NT2/D1 (cell line): ENCODE results near the gene C16orf54.
"Not testable (repeated sequence)": the region's sequence is repeated elsewhere in the genome, so short reads cannot be mapped to it uniquely, and the experiment has no call there.

ENCODE experiments used
- YY1 ChIP-seq: IDR thresholded peaks from 2 replicates; pipeline ENCODE4 v1.6.1; 2011; ENCODE audit not compliant: insufficient read length, insufficient read depth
- ZNF274 ChIP-seq: IDR thresholded peaks from 2 replicates; pipeline ENCODE4 v1.6.1; 2011; ENCODE audit warnings: mild to moderate bottlenecking, low read depth, low read length

DNA sequence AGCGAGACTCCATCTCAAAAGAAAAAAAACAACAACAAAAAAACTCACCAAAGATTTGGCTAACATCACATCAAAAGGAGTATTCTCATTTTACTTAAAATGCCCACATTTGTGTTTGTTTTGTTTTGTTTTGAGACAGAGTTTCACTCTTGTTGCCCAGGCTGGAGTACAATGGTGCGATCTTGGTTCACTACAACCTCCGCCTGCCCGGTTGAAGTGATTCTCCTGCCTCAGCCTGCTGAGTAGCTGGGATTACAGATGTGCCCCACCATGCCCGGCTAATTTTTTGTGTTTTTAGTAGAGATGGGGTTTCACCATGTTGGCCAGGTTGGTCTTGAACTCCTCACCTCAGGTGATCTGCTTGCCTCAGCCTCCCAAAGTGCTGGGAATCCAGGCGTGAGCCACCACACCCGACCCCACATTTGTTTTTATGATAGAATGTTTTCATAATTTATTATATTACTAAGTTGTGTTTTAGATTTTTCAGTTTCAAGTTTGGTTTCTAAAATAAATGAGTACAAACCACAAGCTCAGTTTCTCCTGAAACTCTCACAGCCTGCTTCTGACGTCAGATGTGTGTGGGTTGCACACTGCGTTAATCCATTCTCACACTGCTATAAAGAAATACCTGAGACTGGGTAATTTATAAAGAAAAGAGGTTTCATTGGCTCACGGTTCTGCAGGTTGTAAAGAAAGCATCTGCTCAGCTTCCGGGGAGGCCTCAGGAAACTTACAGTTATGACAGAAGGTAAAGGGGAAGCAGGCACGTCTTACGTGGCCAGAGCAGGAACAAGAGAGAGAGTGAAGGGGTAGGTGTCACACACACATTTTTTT lies 13.8 kb downstream of the C16orf54 start:
- TF ChIP-seq ZNF274, YY1: not testable (repeated sequence)
